ENCODE results near the gene RAD51B. TPM values are rescaled to one million over a fixed set of nuclear protein-coding genes. Genes with fewer than 3 reads are reported as not detected.
A peak's percentile ranks its signal among the peaks of the same experiment; 100 is the strongest.

Gene RAD51B
- total and polyA plus RNA-seq, 8 donors = 10.8 to 18.3 (median 14.1) TPM

DNA sequence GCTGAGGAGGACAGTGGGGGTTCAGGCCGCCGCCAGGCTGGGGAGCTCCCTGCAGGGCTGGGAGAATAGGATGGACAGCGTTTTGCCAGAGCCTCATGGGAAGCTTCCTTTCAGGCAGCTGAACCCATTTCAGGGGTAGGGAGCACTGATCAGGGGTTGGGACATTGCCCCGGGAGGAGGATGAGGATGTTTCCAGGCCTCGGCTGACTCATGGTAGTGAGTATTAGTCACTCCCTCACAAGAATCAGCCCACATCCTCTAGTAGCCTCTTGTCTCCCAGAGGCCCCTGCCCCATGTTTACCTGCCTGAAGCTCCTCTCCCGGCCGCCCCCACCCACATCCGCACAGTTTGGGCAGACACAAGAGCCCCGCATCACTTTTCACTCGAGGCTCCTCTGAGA, 883.5 kb downstream of the RAD51B start:
- Histone ChIP-seq H3K36me3 (no peaks in the 10 kb centered on the region), H3K9me3 (no peaks in the 10 kb centered on the region), H3K27me3 (no peaks in the 10 kb centered on the region), H3K4me3 (no peak overlapping the region), H3K4me1 (peaks cover 6 to 15% of the 10 kb centered on the region in 2 donors), H3K27ac (no peak overlapping the region)
- ATAC-seq (peak; percentile 56), DNase-seq (peak in 1 of 4 donors; percentile 71)
- TF ChIP-seq, protein P1, sequence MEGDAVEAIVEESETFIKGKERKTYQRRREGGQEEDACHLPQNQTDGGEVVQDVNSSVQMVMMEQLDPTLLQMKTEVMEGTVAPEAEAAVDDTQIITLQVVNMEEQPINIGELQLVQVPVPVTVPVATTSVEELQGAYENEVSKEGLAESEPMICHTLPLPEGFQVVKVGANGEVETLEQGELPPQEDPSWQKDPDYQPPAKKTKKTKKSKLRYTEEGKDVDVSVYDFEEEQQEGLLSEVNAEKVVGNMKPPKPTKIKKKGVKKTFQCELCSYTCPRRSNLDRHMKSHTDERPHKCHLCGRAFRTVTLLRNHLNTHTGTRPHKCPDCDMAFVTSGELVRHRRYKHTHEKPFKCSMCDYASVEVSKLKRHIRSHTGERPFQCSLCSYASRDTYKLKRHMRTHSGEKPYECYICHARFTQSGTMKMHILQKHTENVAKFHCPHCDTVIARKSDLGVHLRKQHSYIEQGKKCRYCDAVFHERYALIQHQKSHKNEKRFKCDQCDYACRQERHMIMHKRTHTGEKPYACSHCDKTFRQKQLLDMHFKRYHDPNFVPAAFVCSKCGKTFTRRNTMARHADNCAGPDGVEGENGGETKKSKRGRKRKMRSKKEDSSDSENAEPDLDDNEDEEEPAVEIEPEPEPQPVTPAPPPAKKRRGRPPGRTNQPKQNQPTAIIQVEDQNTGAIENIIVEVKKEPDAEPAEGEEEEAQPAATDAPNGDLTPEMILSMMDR (IDR thresholded peaks at IDR 0.05) = no peak
- intact Hi-C loops (cut with DNase I) = no loop called here

DNA sequence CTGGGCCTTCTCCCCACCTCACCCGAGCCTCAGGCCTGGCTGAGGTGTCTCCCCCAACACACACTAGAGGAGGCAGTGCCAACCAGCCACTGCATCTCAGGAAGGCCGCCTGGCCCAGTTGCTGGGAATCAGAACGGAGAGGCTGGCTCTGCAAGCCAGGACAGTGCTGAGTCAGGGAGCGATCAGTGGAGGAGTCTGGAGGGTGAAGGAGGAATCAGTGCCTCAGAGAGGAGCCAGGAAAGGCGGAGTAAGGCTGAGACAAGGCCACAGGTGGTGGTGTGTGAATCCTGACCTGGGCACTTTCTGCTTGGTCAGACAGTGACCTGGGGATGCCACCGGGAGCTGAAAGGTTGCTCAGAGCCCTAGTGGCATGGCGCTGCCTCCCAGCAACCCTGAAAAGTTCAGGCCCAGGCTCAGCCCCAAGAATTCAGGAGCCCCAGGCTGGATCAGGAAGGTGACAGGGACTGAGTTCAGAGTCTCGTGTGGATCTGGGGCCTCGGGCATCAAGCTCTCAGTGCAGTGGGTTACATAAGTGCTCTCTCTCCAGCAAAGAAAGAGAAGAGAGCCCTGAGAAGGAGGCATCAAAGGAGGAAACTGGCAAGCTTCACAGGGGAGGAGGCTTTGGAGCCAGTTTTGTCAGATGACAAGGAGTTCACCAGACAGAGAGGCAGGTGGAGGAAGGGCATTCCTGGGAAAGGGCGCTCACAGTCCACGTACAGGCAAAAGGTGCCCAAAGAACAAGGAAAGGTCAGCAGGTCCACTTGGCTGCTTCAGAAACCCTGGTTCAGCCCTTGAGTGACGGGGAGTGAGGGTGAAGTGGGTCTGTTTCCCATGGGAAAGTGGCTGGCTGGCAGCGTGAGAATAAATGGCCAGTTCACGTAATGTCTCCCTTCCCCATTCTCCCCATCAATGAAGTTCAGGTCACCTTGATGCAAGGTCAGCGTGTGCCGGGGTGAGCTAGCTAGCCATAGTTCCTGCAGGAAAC, 885.4 kb downstream of the RAD51B start:
- Histone ChIP-seq H3K27me3 (no peaks in the 10 kb centered on the region), H3K9me3 (no peaks in the 10 kb centered on the region), H3K4me3 (no peak overlapping the region), H3K4me1 (peaks cover 6 to 15% of the 10 kb centered on the region in 2 donors), H3K36me3 (no peaks in the 10 kb centered on the region), H3K27ac (no peak overlapping the region)
- TF ChIP-seq, protein P1 (IDR thresholded peaks at IDR 0.05) = no peak
- DNase-seq = no peak
- ATAC-seq = peak; percentile 44
- intact Hi-C loops (cut with DNase I) = no loop called here

DNA sequence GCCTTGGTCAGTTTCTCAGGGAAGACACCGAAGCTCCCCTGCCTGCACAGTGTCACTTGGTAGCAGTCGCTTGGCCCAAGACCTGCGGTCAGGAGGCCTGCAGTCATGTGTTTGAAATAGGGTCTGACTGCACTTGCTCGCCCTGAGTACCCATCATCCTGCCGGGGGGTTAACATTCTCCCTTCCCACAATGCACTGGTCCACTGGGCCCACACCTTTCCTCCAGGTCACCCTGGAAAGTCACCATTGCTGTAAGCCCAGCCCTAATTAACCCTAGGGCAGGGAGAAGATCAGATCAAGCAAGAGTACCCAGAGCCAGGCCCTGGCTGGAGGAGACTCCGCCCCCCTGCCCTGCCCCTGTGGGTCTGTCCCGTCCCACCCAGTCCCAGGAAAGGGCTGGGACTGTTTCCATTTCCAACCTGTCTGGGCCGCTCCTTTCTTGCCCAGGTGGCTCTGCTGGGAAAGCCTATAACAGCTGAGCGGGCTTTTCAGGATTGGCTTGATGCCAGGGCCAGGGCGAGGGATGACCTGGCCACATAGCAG, 886.2 kb downstream of the RAD51B start:
- H3K27ac ChIP-seq = no peak overlapping the region
- H3K27me3 ChIP-seq = no peaks in the 10 kb centered on the region
- ATAC-seq (peak; percentile 88), DNase-seq (peak in 1 of 4 donors; percentile 73)
- no peak overlapping the region for H3K4me3 ChIP-seq
- H3K4me1 ChIP-seq = peaks cover 6 to 15% of the 10 kb centered on the region in 2 donors
- no peaks in the 10 kb centered on the region for H3K36me3 ChIP-seq
- H3K9me3 ChIP-seq = no peaks in the 10 kb centered on the region
- intact Hi-C loops (cut with DNase I) = no loop called here
- TF ChIP-seq, protein P1 (IDR thresholded peaks at IDR 0.05) = no peak

DNA sequence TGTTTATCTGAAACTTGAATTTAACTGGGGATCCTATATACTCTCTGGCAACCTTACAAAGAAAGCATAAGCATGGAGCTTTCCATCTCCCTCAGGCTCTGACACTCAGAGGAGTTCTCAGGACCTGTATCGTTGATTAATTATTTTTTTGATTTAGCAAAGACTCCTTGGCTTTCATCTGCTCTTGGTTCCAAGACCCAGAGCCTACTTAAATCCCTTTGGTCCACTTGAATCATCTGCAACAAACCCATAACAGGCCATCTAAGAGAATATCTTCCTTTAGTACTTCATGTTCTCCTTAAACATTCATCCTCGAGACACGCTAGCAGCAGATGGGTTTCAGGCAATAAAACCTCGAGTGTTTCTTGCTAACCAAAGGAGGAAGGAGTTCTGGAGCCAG, 887.9 kb downstream of the RAD51B start:
- Histone ChIP-seq H3K4me1 (peaks cover 6 to 12% of the 10 kb centered on the region in 2 donors), H3K4me3 (no peak overlapping the region), H3K27me3 (no peaks in the 10 kb centered on the region), H3K9me3 (no peaks in the 10 kb centered on the region), H3K27ac (no peak overlapping the region), H3K36me3 (no peaks in the 10 kb centered on the region)
- TF ChIP-seq, protein P1 (IDR thresholded peaks at IDR 0.05) = no peak
- intact Hi-C loops (cut with DNase I) = no loop called here
- ATAC-seq (no peak), DNase-seq (no peak)

DNA sequence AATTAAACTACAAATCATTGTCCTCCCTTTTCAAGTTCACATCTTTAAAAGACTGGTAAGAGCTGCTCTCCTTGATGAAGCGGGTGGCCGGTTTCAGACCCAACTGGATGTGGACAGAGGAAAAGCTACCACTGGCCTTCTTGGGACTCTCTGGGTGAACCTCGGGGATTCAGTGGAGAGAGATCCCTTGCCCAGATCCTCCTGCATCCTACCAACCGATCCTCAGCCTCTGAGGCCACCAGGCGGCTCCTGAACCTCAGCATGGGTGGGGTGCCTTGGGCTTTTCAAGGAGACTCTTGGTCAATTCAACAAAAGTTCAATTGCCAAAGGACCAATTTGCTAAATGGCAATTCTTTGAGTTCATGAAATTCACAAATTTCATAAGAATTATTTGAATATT, 888.8 kb downstream of the RAD51B start:
- intact Hi-C loops (cut with DNase I) = no loop called here
- no peak for ATAC-seq

More for the DNA sequence above, 888.8 kb downstream of the RAD51B start:
- H3K9me3 ChIP-seq = no peaks in the 10 kb centered on the region
- H3K36me3 ChIP-seq = no peaks in the 10 kb centered on the region
- no peak overlapping the region for H3K4me3 ChIP-seq
- TF ChIP-seq, protein P1 (IDR thresholded peaks at IDR 0.05) = no peak
- no peak overlapping the region for H3K27ac ChIP-seq
- no peak for DNase-seq
- H3K4me1 ChIP-seq = peaks cover 6% of the 10 kb centered on the region in 2 donors
- no peaks in the 10 kb centered on the region for H3K27me3 ChIP-seq

Measured in left lung (tissue), 10 donors.